Stimulated activated CD4-positive, alpha-beta T cell treated with anti-CD3 and anti-CD28 coated beads, TNF-alpha, amount 100 ng/mL, for 24 hours (primary cell): ENCODE results near the gene TCEANC.
"Not testable (repeated sequence)": the region's sequence is repeated elsewhere in the genome, so short reads cannot be mapped to it uniquely, and the experiment has no call there.

Experiments used
- DNase-seq, 3 experiments: peaks; one replicate each; pipeline ENCODE4 v3.0.0-alpha.2; 2020; ENCODE audit warnings: low read depth in 3 of 3

TCEANC gene

DNA sequence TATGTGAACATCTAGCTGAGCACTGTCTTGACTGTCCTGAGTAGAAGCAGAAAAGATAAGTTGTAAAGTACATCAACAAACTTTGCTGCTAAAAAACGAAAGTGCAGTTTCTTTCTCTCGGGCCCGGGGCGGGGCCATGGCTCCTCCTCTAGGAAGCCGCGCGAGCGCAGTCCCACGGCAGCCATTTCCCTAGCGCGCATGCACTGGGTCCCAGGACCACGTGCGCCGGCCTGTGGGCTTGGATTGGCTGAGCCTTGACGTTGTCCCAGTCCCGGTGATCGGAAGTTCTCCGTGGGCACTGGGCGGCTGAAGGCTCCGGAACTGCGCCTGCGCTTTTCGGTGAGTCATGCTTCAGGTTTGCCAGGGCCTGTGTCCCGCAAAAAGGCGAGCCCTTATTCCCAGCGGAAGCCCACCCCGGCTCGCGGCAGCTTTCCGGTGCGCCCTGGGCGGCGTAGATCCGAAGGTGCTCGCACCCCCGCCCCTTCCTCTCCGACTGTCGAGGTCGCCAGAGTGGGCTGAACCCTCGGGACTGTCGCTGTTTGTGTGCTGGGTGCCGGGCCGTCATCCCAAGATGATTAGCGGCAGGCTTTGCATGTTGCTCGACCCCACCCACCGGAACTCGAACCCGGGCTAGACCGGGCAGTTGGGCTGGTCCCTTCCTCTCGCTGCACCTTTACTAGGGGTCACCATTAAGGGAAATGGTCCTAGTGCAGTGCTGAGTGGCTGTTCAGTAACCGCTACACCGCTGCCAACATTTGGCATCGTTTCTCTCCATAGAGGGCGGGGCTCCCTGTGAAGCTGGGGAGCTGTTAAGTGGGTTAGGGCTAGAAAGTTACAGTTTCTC lies at the start of gene TCEANC:
TSS of gene TCEANC (plus strand) at position 292 of the 844 bp plus-strand sequence. CDS start 9,368 bp downstream, outside the sequence.
- DNase-seq, result peak; percentile 79 to 89 (median 83)

DNA sequence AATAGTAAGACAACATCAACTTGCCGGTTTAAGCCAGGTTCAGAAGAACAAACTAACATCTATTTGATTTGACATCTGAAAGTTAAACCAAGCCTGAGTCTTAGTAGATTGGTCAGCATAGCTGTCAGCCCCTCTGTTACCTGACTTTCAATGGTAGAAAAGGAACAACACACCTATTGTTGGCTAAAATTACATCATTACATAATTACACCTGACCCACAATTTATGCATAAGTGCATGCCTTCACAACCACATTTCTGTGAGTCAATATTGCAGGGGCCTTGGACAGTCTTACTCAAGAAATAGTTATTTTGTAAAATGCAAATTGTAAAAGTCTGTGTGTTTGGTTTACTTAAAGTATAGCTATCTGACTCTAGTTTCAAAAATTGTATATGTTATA lies 47.3 kb upstream of the TCEANC start:
- DNase-seq, result no peak

DNA sequence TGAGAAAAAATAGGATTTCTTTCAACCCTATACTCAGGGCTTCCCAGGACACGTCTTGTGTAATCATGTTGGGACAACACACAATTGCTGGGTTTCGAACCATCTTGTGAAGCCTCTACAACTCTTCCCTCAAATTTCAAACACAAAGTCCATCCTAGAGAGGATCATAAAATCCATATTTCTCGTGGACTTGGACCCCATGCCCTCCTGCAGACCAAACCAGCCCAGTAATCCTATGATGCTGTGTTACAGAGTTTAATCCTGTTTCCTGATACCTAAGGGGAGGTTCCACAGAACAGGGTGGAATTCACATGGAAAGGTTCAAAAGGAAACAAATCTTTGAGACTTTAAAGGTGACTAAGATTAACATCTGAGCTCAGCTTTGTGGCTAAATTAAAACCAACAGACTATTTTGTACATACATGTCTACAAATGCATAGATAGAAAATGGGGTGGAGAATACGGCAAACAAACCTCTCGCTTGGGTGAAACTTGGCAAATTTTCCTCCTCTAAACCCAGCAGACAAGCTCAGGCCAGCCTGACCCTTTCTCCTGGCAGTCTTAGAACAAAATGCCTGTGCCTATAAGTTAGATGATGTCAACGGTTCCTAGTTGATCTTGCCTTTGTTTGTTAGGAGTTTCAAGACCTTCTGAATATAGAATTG lies 45.5 kb upstream of the TCEANC start:
- no peak for DNase-seq

DNA sequence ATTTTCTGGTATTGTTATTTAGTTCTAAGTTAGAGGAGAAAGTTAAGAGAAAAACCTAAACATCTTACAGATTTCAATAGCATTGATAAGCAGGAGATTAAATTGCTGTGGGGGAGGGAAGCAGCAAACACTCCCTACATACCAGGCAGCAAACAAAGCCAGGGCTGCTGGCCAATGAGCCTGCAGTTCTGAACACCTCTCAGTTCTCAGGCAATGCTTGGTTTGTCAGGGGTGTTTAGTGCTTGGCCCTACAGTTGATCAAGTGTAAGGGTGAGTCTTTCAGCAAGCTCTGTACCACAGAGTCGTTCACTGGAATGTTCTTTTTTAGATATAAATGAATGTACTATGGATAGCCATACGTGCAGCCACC lies 45.0 kb upstream of the TCEANC start:
- no peak for DNase-seq

- DNase-seq, result no peak
Measured at GRCh38 chrX:13614154-13614553, 38.8 kb upstream of the TCEANC start.

- no peak for DNase-seq
Measured at GRCh38 chrX:13620207-13620606, 32.7 kb upstream of the TCEANC start.

DNA sequence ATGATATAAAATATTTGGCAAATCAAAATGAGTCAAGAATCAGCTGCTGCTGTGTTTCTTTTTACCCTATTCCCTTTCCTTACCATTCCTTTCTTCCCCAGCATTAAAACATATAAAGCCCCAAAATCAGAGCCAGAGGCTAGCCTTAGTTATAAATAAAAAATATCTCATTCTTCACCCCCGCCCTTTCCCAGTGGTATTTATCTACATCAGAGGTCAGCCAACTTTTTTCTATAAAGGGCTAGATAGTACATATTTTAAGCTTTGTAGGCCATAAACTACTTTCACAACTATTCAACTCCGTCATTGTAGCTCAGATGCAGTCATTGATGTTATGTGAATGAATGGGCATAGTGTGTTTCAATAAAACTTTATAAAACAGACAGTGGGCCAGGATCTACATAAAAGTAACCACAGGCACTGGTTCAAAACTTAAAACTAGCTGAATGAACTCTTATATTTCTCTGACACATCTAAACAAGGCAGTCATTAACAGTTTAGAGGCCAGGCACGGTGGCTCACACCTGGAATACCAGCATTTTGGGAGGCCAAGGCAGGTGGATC lies 30.5 kb upstream of the TCEANC start:
- DNase-seq, result no peak

DNA sequence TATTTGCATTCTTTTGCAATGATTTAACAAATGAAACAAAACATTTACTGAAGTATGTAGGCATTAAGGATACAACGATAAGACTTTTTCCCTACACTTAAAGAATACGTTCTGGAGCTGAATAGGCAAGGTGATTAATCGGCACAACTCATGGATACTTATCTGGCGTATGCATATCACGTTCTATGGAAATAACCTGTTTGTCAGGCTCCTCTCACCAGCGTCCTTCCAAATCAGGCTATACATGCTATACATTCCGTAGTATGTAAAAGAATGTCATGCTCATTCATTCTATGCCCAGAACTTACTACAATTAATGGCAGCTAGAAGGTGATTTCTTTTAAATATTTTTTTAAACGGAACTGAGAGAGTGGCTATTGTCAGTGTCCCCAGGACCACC lies 25.6 kb upstream of the TCEANC start:
- no peak for DNase-seq

DNA sequence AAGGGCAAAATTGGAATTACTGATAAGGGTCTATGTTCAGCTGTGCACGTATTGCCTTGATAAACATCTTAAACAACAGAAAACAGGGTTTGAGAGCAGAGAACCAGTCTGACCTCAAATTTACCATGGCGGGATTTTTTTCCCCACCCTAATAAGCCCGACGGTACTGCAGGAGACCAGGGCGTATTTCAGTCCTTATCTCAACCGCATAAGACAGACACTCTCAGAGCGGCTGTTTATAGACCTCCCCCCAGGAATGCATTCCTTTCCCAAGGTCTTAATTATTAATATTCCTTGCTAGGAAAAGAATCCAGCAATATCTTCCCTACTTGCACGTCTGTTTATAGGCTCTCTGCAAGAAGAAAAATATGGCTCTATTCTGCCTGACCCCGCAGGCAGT lies 15.7 kb upstream of the TCEANC start:
- DNase-seq, result not testable (repeated sequence)

DNA sequence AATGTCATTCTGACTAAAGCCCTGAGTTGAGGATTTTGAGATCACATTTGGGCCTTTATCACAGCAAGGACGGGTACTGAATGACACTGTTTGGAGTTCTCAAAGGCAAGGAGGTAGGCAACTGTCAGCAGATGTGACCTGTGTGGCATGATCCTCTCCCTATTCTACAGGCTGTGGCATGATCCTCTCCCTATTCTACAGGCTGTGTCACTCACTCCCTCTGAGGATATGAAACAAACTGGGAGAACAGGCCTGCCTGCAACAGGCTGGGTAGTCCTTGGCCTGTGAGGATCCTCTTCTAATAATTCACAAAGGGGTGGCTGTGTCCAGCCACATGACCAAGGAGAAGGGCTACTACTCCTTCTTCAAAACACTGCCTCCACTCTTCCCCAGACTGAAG lies 14.9 kb upstream of the TCEANC start:
- DNase-seq, result no peak

GRCh38 chrX:13638826-13639225 lies 14.1 kb upstream of the TCEANC start:
- no peak for DNase-seq

GRCh38 chrX:13641684-13642083 lies 11.3 kb upstream of the TCEANC start:
- not testable (repeated sequence) for DNase-seq

GRCh38 chrX:13645464-13646153 lies 7.3 kb upstream of the TCEANC start:
- DNase-seq, result no peak

DNA sequence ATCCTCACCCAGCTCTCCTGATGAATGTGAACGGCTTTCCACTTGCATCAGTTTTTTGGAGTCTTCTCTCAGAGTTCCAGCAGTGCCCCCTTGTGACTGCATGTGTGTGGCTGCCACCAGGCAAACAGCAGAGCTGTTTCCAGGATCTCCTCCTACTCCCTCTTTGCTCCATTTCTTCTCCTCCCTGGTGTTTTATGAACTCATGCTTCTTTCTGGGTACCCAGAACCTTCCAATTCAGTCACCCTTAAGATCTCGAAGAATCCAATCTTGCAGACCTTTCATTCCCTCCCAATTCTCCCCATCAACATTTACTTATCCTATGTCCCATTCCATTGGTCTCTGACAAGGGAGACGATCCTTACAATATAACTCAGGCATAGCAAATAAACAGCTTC lies 6.8 kb upstream of the TCEANC start:
- DNase-seq, result peak in 2 of 3 experiments; percentile 10 to 21

- peak; percentile 25 to 53 (median 25) for DNase-seq
Measured at GRCh38 chrX:13647709-13648212, 5.2 kb upstream of the TCEANC start.

DNA sequence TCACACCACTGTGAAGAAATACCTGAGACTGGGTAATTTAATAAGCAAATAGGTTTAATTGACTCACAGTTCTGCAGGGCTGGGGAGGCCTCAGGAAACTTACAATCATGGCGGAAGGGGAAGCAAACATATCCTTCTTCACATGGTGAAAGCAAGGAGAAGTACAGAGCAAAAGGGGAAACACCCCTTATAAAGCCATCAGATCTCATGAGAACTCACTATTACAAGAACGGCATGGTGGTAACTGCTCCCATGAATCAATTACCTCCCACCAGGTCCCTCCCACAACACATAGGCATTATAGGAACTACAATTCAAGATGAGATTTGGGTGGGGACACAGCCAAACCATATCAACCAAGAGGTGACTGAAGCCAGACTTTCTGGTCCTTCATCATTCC lies 4.6 kb upstream of the TCEANC start:
- DNase-seq, result not testable (repeated sequence)

GRCh38 chrX:13649838-13650237 lies 3.1 kb upstream of the TCEANC start:
- DNase-seq, result no peak

DNA sequence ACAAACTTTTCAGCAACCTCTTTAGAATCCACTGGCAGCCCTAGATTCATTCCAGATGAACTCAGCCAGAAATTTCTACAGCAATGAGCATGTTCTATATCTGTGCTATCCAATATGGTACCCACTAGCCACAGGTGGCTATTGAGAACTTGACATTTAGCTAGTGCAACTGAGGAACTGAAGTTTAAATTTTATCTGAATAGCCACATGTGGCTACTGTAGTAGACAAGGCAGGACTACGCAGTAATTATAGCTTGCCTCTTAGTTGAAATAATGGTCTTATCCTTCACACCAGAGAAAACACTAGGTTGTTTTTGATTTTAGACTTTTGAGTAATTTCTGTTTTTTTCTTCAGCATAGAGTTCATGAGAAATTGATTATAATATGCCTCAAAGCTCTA lies 2.6 kb upstream of the TCEANC start:
- DNase-seq, result no peak

GRCh38 chrX:13651150-13651549 lies 1.8 kb upstream of the TCEANC start:
- DNase-seq, result no peak

DNA sequence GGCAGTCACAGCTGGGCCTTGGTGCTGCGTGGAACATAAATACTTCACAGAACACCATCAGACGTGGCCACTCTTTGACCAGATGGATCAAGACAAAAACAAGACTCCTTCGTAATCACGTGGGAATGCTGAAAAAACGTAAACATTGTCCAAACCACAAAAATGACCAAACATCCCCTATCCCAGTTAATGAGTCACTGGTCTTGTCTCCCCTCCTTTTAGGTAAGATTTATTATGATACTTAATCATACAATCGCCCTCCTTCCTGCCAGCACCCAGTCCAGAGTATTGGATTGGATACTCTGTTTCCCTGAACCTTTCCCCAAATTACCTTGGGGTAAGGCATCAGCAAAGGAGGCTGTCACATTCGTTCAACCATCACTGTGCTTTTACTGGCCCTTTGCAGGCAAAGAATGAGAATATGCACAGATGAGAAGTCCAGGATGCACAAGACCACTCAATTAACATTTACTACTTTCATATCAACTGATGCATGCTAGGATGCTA lies 601 bp upstream of the TCEANC start:
- no peak for DNase-seq

- DNase-seq, result no peak
Measured at GRCh38 chrX:13654116-13654515, 1.2 kb downstream of the TCEANC start.

DNA sequence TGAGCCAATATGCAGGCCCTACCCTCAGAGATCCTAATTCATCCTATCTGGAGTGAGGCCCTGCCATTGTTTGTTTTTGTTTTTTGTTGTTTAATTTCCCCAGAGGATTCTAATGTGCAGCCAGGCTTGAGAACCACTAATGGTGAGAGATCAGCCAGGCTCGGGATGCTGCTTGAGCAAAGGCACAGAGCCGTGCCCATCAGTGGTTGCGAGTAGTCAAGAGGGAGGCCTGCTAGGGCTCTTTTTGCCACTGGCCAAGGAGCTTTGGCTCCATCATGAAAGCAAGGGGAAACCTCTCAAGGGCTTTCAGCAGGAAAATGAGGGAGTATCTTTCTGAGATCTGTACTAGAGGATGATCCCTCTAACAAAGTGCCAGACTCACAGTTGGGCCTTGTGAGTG lies 2.7 kb downstream of the TCEANC start:
- no peak for DNase-seq
